Measurements from ENCODE around the gene CCDC51. TPM values are rescaled to one million over a fixed set of nuclear protein-coding genes. Genes with fewer than 3 reads are reported as not detected.

CCDC51 gene
- total and polyA plus RNA-seq, 2 of the 13 experiments (the other 11 are each of a cell fraction or from before 2014, with no cell fraction given) = 18.1 to 29.4 TPM

DNA sequence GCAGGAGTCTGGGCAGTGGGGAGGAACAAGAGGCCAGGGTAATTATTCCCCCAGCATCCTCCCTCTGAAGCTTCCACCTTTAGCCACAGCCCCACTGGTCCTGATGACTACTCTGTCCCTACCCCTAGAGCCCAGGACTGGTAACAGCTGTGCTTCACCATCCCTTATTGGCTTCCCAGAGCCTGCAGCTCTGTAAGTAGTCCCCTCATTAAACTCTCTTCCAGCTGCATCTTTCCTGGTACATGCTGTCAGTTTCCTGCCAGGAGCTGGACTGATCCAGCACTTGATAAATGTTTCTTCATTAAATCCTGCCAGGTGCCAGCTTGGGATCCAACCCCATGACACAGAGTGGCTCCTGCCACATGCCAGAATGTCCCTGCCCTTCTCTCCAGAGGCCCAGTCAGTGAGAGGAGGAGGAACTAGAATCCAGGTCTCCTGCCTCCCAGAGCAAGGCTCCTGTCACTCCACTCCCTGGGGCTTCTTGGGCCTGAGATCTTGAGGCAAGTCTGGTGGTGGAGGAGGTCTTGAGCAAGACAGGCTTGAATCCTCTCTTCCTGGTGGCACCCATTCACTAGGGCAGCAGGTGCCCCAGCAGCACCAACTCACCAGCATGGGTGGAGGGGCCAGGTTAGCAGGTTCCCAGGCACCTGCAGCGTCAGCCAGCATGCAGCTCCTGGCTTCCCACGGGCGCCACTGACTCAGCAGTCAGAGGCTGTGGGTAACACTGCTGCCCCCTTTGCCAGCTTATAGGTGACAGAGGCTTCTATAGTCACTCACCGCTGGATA, 40.3 kb downstream of the CCDC51 start (continued):
- TF ChIP-seq, protein P1, sequence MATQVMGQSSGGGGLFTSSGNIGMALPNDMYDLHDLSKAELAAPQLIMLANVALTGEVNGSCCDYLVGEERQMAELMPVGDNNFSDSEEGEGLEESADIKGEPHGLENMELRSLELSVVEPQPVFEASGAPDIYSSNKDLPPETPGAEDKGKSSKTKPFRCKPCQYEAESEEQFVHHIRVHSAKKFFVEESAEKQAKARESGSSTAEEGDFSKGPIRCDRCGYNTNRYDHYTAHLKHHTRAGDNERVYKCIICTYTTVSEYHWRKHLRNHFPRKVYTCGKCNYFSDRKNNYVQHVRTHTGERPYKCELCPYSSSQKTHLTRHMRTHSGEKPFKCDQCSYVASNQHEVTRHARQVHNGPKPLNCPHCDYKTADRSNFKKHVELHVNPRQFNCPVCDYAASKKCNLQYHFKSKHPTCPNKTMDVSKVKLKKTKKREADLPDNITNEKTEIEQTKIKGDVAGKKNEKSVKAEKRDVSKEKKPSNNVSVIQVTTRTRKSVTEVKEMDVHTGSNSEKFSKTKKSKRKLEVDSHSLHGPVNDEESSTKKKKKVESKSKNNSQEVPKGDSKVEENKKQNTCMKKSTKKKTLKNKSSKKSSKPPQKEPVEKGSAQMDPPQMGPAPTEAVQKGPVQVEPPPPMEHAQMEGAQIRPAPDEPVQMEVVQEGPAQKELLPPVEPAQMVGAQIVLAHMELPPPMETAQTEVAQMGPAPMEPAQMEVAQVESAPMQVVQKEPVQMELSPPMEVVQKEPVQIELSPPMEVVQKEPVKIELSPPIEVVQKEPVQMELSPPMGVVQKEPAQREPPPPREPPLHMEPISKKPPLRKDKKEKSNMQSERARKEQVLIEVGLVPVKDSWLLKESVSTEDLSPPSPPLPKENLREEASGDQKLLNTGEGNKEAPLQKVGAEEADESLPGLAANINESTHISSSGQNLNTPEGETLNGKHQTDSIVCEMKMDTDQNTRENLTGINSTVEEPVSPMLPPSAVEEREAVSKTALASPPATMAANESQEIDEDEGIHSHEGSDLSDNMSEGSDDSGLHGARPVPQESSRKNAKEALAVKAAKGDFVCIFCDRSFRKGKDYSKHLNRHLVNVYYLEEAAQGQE (IDR thresholded peaks at IDR 0.05; ENCODE audit: borderline replicate concordance in 1 of 2, low read depth in 1 of 2, low read length in 2 of 2) = no peak
- TF ChIP-seq ZNF121 (CRISPR knock-in tag; IDR thresholded peaks at IDR 0.05) (no peak), SALL1 (CRISPR knock-in tag; IDR thresholded peaks at IDR 0.05) (no peak), ZNF337 (CRISPR knock-in tag; IDR thresholded peaks at IDR 0.05; ENCODE audit: borderline replicate concordance, low read depth) (no peak), NKX3-1 (CRISPR knock-in tag; IDR thresholded peaks at IDR 0.05) (no peak), SMAD9 (CRISPR knock-in tag; IDR thresholded peaks at IDR 0.05) (no peak), GZF1 (CRISPR knock-in tag; IDR thresholded peaks at IDR 0.05) (no peak), ZBTB42 (CRISPR knock-in tag; IDR thresholded peaks at IDR 0.05) (no peak), ZFP36L1 (CRISPR knock-in tag; IDR thresholded peaks at IDR 0.05) (no peak), CAMTA2 (CRISPR knock-in tag; IDR thresholded peaks at IDR 0.05; ENCODE audit: borderline replicate concordance) (no peak), ZNF839 (CRISPR knock-in tag; IDR thresholded peaks at IDR 0.05; ENCODE audit: borderline replicate concordance) (no peak), RAD51 (IDR thresholded peaks at IDR 0.05; ENCODE audit: borderline replicate concordance) (no peak), RBM22 (optimal IDR thresholded peaks at IDR 0.05; ENCODE audit: low read length) (peak; percentile 5)
- TF ChIP-seq, protein P2, sequence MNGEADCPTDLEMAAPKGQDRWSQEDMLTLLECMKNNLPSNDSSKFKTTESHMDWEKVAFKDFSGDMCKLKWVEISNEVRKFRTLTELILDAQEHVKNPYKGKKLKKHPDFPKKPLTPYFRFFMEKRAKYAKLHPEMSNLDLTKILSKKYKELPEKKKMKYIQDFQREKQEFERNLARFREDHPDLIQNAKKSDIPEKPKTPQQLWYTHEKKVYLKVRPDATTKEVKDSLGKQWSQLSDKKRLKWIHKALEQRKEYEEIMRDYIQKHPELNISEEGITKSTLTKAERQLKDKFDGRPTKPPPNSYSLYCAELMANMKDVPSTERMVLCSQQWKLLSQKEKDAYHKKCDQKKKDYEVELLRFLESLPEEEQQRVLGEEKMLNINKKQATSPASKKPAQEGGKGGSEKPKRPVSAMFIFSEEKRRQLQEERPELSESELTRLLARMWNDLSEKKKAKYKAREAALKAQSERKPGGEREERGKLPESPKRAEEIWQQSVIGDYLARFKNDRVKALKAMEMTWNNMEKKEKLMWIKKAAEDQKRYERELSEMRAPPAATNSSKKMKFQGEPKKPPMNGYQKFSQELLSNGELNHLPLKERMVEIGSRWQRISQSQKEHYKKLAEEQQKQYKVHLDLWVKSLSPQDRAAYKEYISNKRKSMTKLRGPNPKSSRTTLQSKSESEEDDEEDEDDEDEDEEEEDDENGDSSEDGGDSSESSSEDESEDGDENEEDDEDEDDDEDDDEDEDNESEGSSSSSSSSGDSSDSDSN (CRISPR knock-in tag; IDR thresholded peaks at IDR 0.05) = no peak
- TF ChIP-seq, protein P3, sequence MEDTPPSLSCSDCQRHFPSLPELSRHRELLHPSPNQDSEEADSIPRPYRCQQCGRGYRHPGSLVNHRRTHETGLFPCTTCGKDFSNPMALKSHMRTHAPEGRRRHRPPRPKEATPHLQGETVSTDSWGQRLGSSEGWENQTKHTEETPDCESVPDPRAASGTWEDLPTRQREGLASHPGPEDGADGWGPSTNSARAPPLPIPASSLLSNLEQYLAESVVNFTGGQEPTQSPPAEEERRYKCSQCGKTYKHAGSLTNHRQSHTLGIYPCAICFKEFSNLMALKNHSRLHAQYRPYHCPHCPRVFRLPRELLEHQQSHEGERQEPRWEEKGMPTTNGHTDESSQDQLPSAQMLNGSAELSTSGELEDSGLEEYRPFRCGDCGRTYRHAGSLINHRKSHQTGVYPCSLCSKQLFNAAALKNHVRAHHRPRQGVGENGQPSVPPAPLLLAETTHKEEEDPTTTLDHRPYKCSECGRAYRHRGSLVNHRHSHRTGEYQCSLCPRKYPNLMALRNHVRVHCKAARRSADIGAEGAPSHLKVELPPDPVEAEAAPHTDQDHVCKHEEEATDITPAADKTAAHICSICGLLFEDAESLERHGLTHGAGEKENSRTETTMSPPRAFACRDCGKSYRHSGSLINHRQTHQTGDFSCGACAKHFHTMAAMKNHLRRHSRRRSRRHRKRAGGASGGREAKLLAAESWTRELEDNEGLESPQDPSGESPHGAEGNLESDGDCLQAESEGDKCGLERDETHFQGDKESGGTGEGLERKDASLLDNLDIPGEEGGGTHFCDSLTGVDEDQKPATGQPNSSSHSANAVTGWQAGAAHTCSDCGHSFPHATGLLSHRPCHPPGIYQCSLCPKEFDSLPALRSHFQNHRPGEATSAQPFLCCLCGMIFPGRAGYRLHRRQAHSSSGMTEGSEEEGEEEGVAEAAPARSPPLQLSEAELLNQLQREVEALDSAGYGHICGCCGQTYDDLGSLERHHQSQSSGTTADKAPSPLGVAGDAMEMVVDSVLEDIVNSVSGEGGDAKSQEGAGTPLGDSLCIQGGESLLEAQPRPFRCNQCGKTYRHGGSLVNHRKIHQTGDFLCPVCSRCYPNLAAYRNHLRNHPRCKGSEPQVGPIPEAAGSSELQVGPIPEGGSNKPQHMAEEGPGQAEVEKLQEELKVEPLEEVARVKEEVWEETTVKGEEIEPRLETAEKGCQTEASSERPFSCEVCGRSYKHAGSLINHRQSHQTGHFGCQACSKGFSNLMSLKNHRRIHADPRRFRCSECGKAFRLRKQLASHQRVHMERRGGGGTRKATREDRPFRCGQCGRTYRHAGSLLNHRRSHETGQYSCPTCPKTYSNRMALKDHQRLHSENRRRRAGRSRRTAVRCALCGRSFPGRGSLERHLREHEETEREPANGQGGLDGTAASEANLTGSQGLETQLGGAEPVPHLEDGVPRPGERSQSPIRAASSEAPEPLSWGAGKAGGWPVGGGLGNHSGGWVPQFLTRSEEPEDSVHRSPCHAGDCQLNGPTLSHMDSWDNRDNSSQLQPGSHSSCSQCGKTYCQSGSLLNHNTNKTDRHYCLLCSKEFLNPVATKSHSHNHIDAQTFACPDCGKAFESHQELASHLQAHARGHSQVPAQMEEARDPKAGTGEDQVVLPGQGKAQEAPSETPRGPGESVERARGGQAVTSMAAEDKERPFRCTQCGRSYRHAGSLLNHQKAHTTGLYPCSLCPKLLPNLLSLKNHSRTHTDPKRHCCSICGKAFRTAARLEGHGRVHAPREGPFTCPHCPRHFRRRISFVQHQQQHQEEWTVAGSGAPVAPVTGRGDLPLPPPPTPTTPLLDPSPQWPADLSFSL (CRISPR knock-in tag; IDR thresholded peaks at IDR 0.05) = no peak

All from HepG2 (cell line).